Panc1 (cell line): ENCODE data around the gene TMEM97. TPM values are rescaled to one million over a fixed set of nuclear protein-coding genes. Genes with fewer than 3 reads are reported as not detected.

Experiments
- ATAC-seq: fragments of 200-7000 bp; cut with Tn5 transposase; 2 replicates; pipeline ENCODE4 v1.9.1; 2020; ENCODE audit warnings: mild to moderate bottlenecking, moderate library complexity
- BruUV-seq: library from RNA; stranded (reverse); fragments of 400-500 nt; replicated peaks from 2 replicates; lab custom pipeline; 2021; lab: Mats Ljungman, UMichigan
- CTCF ChIA-PET: fragments of 300-600 bp; sonication (Branson Sonifier 250); formaldehyde crosslinking; loops from one replicate; lab custom pipeline; 2022; ENCODE audit warnings: antibody characterized with exemption; lab: Charles Lee
- POLR2A ChIA-PET: fragments of 300-600 bp; sonication (Branson Sonifier 250); formaldehyde crosslinking; loops from one replicate; lab custom pipeline; 2022; ENCODE audit warnings: antibody characterized with exemption; lab: Charles Lee
- DNase-seq: peaks from one replicate; pipeline ENCODE4 v3.0.0-alpha.2; 2010; ENCODE audit warnings: low read depth, low spot score
- H3K27ac ChIP-seq: 2 replicates; pipeline ENCODE4 v1.5.1; 2011; ENCODE audit warnings: mild to moderate bottlenecking, low read length, inconsistent platforms
- H3K27me3 ChIP-seq: fragments of 200-500 bp; sonication (Bioruptor generic); 2 replicates; pipeline ENCODE4 v1.6.0; 2014; ENCODE audit warnings: low read length, inconsistent platforms; ENCODE audit not compliant: control insufficient read depth, insufficient read depth
- H3K36me3 ChIP-seq: fragments of 200-500 bp; sonication (Bioruptor generic); 2 replicates; pipeline ENCODE4 v1.5.1; 2014; ENCODE audit warnings: inconsistent platforms, mild to moderate bottlenecking, low read length, moderate library complexity; ENCODE audit not compliant: control insufficient read depth, insufficient read depth
- H3K4me1 ChIP-seq: 2 replicates; pipeline ENCODE4 v1.5.1; 2011; ENCODE audit warnings: inconsistent platforms, mild to moderate bottlenecking, low read length, moderate library complexity; ENCODE audit not compliant: control insufficient read depth, insufficient read depth
- H3K4me3 ChIP-seq, 2 experiments: 2 replicates each; pipeline ENCODE4 v1.5.1; 2011 to 2012; ENCODE audit warnings: low read depth in 2 of 2, low read length in 2 of 2, mild to moderate bottlenecking in 2 of 2, inconsistent platforms in 1 of 2, moderate library complexity in 1 of 2
- H3K9me3 ChIP-seq: fragments of 200-500 bp; sonication (Bioruptor generic); 2 replicates; pipeline ENCODE4 v1.5.1; 2014; ENCODE audit warnings: low read depth, mild to moderate bottlenecking, inconsistent platforms, low read length, moderate library complexity; ENCODE audit not compliant: control insufficient read depth, insufficient read depth
- CTCF ChIP-seq: fragments of 450-650 bp; IDR thresholded peaks from 2 replicates; pipeline ENCODE4 v1.5.1; 2017; ENCODE audit warnings: mild to moderate bottlenecking
- POLR2AphosphoS5 ChIP-seq: IDR thresholded peaks from 2 replicates; pipeline ENCODE4 v1.6.1; 2012; ENCODE audit warnings: mild to moderate bottlenecking, low read depth, low read length, moderate library complexity
- REST ChIP-seq, 2 experiments: IDR thresholded peaks; 2 replicates each; pipeline ENCODE4 v1.6.1; 2011 to 2012; ENCODE audit warnings: low read depth in 2 of 2, control low read depth in 1 of 2, low read length in 1 of 2, mild to moderate bottlenecking in 1 of 2, moderate library complexity in 1 of 2; ENCODE audit not compliant: insufficient read depth in 1 of 2
- SIN3A ChIP-seq: IDR thresholded peaks from 2 replicates; pipeline ENCODE4 v1.6.1; 2012; ENCODE audit warnings: low read depth, mild to moderate bottlenecking, low read length, moderate library complexity, borderline replicate concordance; ENCODE audit not compliant: insufficient read depth
- TCF7L2 ChIP-seq: IDR thresholded peaks from 2 replicates; pipeline ENCODE4 v1.6.1; 2011; ENCODE audit warnings: mild to moderate bottlenecking, low read depth, low read length, inconsistent platforms
- in situ Hi-C: cut with HindIII; loops from 2 replicates; pipeline ENCODE4 v1.10.0; 2016; ENCODE audit warnings: low sequenced_read_pairs, low pct_unique_long_range_greater_than_20kb
- intact Hi-C: fragments of 100-400 bp; cut with micrococcal nuclease; formaldehyde crosslinking; loops from one replicate; pipeline ENCODE4 v1.10.0; 2022; ENCODE audit not compliant: unreplicated experiment
- microRNA-seq: library from miRNA; unstranded; fragments of <30 nt; microRNA quantifications from one replicate; pipeline ENCODE4 v1.1.0, GENCODE V29; 2020; ENCODE audit not compliant: unreplicated experiment
- total RNA-seq: library from RNA; stranded (reverse); gene quantifications from one replicate; pipeline ENCODE4 v1.2.1, GENCODE V29; 2021; ENCODE audit not compliant: unreplicated experiment

Gene TMEM97
- total RNA-seq, 1 experiment from 2014 or later, result 78.7 TPM

GRCh38 chr17:28372203-28372944 is 53.4 kb downstream of the TMEM97 start:
- Histone ChIP-seq H3K4me1 (peaks cover 27% of the 10 kb centered on the region), H3K27ac (no peak overlapping the region), H3K36me3 (no peaks in the 10 kb centered on the region), H3K9me3 (no peaks in the 10 kb centered on the region), H3K4me3 (peak overlapping the region; percentile 65 to 93), H3K27me3 (no peaks in the 10 kb centered on the region)
- DNase-seq, result no peak
- TF ChIP-seq TCF7L2, result no peak
- 0 out of 4 replicates have a peak, but pooled peaks of 1 of the 2 experiments have one; percentile 8 for TF ChIP-seq REST (IDR thresholded peaks at IDR 0.05; ENCODE audit: insufficient read depth in 1 of 2, low read depth in 2 of 2, low read length in 1 of 2)
- TF ChIP-seq CTCF, result no peak
- TF ChIP-seq POLR2AphosphoS5, result no peak
- ChIA-PET POLR2A (interaction anchor here (0.7 kb wide), 1 partner anchor 103 kb away, joined by 5 read pairs; no protein-coding TSS in a partner anchor), CTCF (no interaction called here)
- in situ Hi-C loops, result no loop called here
- intact Hi-C loops, result no loop called here
- no TSS peak for BruUV-seq
- ATAC-seq, result peak; percentile 30

- in situ Hi-C loops (no loop called here), intact Hi-C loops (no loop called here)
- ATAC-seq (no peak), DNase-seq (no peak)
- no peaks in the 10 kb centered on the region for H3K36me3 ChIP-seq
- ChIA-PET CTCF (no interaction called here), POLR2A (no interaction called here)
- H3K27me3 ChIP-seq, result no peaks in the 10 kb centered on the region
- no peak overlapping the region for H3K27ac ChIP-seq
- no TSS peak for BruUV-seq
- TF ChIP-seq TCF7L2 (no peak), POLR2AphosphoS5 (no peak), SIN3A (no peak), CTCF (no peak)
- peak overlapping the region; percentile 65 to 93 for H3K4me3 ChIP-seq
- peaks cover 27% of the 10 kb centered on the region for H3K4me1 ChIP-seq
- H3K9me3 ChIP-seq, result no peaks in the 10 kb centered on the region
Observed at GRCh38 chr17:28372945-28373274, 53.9 kb downstream of the TMEM97 start.

Small RNA genes within 50 kb of the gene (microRNA-seq; reads per million reads assigned to microRNA genes)
- 2.5 reads per million for gene MIR4723

Other genes starting within 250 kb of the TMEM97 start
- 25.4 TPM for gene IFT20, start 16.3 kb downstream of the TMEM97 start, total RNA-seq
- 55.8 TPM for gene TNFAIP1, start 16.6 kb downstream of the TMEM97 start, total RNA-seq
- 175 TPM for gene POLDIP2, start 38.3 kb downstream of the TMEM97 start, total RNA-seq
- gene SEBOX, start 46.0 kb downstream of the TMEM97 start, total RNA-seq, result not detected
- 2.3 TPM for gene VTN, start 51.1 kb downstream of the TMEM97 start, total RNA-seq
- gene SARM1, start 52.5 kb downstream of the TMEM97 start, total RNA-seq, result 17.4 TPM
- 16.9 TPM for gene SLC46A1, start 87.0 kb downstream of the TMEM97 start, total RNA-seq
- not detected for gene SLC13A2, start 154.4 kb downstream of the TMEM97 start, total RNA-seq
- not detected for gene FOXN1, start 187.1 kb downstream of the TMEM97 start, total RNA-seq
- 44.7 TPM for gene UNC119, start 233.4 kb downstream of the TMEM97 start, total RNA-seq